OCI-LY1 (cell line): Measurements from ENCODE around the gene BRIP1.

Experiments used
- H2AFZ ChIP-seq: fragments of 200-600 bp; sonication (generic), shearing (Covaris generic); 2 replicates; pipeline ENCODE4 v1.6.0; 2014; ENCODE audit warnings: antibody characterized with exemption, mild to moderate bottlenecking, low read length
- H3F3A ChIP-seq: fragments of 200-600 bp; sonication (generic), shearing (Covaris generic); 2 replicates; pipeline ENCODE4 v1.6.0; 2014; ENCODE audit warnings: mild to moderate bottlenecking, antibody characterized with exemption, low read length, moderate library complexity; ENCODE audit not compliant: insufficient read depth
- H3K27ac ChIP-seq: fragments of 200-600 bp; sonication (generic); 2 replicates; pipeline ENCODE4 v1.5.1; 2014; ENCODE audit warnings: low read length, mixed run types, mild to moderate bottlenecking, low read depth; ENCODE audit not compliant: poor library complexity, severe bottlenecking
- H3K27me3 ChIP-seq: fragments of 200-600 bp; sonication (generic); 2 replicates; pipeline ENCODE4 v1.6.0; 2014; ENCODE audit warnings: antibody characterized with exemption, mild to moderate bottlenecking, low read length, moderate library complexity; ENCODE audit not compliant: insufficient read depth
- H3K36me3 ChIP-seq: fragments of 200-600 bp; sonication (generic); 2 replicates; pipeline ENCODE4 v1.6.1; 2014; ENCODE audit warnings: mild to moderate bottlenecking, antibody characterized with exemption, low read length, moderate library complexity, mixed read lengths; ENCODE audit not compliant: insufficient read depth
- H3K4me1 ChIP-seq: fragments of 200-600 bp; sonication (generic); 2 replicates; pipeline ENCODE4 v1.5.1; 2014; ENCODE audit warnings: mild to moderate bottlenecking, low read length, moderate library complexity; ENCODE audit not compliant: insufficient read depth, severe bottlenecking
- H3K4me2 ChIP-seq: fragments of 200-600 bp; sonication (generic), shearing (Covaris generic); 2 replicates; pipeline ENCODE4 v1.6.1; 2014; ENCODE audit warnings: low read length
- H3K4me3 ChIP-seq: fragments of 200-600 bp; sonication (generic); 2 replicates; pipeline ENCODE4 v1.5.1; 2014; ENCODE audit warnings: low read length, low read depth, mild to moderate bottlenecking, mixed read lengths; ENCODE audit not compliant: poor library complexity, severe bottlenecking
- H3K79me2 ChIP-seq: fragments of 200-600 bp; shearing (Covaris generic); 2 replicates; pipeline ENCODE4 v1.6.1; 2016; ENCODE audit warnings: mixed run types, low read length, mixed read lengths; ENCODE audit not compliant: insufficient read depth
- H3K9ac ChIP-seq: fragments of 200-600 bp; sonication (generic), shearing (Covaris generic); 2 replicates; pipeline ENCODE4 v1.6.1; 2014; ENCODE audit warnings: mild to moderate bottlenecking, low read length, mixed read lengths
- H3K9me2 ChIP-seq: fragments of 200-600 bp; sonication (generic), shearing (Covaris generic); 2 replicates; pipeline ENCODE4 v1.6.1; 2014; ENCODE audit warnings: low read depth, mild to moderate bottlenecking, low read length, mixed read lengths
- H3K9me3 ChIP-seq: fragments of 200-600 bp; shearing (Covaris generic); 2 replicates; pipeline ENCODE4 v1.6.1; 2014; ENCODE audit warnings: low read length, mixed read lengths
- H4K20me1 ChIP-seq: fragments of 200-600 bp; sonication (generic), shearing (Covaris generic); 2 replicates; pipeline ENCODE4 v1.6.0; 2016; ENCODE audit warnings: mild to moderate bottlenecking, low read length; ENCODE audit not compliant: insufficient read depth
- CTCF ChIP-seq: fragments of 200-600 bp; sonication (generic), shearing (Covaris generic); IDR thresholded peaks from 2 replicates; pipeline ENCODE4 v1.5.1; 2017; ENCODE audit warnings: mild to moderate bottlenecking, antibody characterized with exemption, low read length, moderate library complexity, mixed read lengths
- EZH2 ChIP-seq: fragments of 200-600 bp; sonication (generic), shearing (Covaris generic); IDR thresholded peaks from 2 replicates; pipeline ENCODE4 v1.8.0; 2017; ENCODE audit warnings: borderline replicate concordance, mixed run types, mild to moderate bottlenecking, antibody characterized with exemption, low read length, moderate library complexity, mixed read lengths

The BRIP1 gene

GRCh38 chr17:61635913-61636432 is 227.4 kb downstream of the BRIP1 start:
- H2AFZ ChIP-seq, result no peak overlapping the region
- no peaks in the 10 kb centered on the region for H3K9me2 ChIP-seq
- no peak for TF ChIP-seq EZH2
- peak; percentile 86 for TF ChIP-seq CTCF
- H3K4me3 ChIP-seq, result no peak overlapping the region
- no peak overlapping the region for H3K4me2 ChIP-seq
- H3K4me1 ChIP-seq, result no peaks in the 10 kb centered on the region
- no peak overlapping the region for H3K9ac ChIP-seq
- H3F3A ChIP-seq, result no peaks in the 10 kb centered on the region
- H3K36me3 ChIP-seq, result no peaks in the 10 kb centered on the region
- H3K27ac ChIP-seq, result no peak overlapping the region
- H4K20me1 ChIP-seq, result no peaks in the 10 kb centered on the region
- H3K27me3 ChIP-seq, result no peaks in the 10 kb centered on the region
- no peaks in the 10 kb centered on the region for H3K79me2 ChIP-seq
- 0 out of 2 replicates have a peak, but pooled peaks cover 3% of the 10 kb centered on the region for H3K9me3 ChIP-seq

DNA sequence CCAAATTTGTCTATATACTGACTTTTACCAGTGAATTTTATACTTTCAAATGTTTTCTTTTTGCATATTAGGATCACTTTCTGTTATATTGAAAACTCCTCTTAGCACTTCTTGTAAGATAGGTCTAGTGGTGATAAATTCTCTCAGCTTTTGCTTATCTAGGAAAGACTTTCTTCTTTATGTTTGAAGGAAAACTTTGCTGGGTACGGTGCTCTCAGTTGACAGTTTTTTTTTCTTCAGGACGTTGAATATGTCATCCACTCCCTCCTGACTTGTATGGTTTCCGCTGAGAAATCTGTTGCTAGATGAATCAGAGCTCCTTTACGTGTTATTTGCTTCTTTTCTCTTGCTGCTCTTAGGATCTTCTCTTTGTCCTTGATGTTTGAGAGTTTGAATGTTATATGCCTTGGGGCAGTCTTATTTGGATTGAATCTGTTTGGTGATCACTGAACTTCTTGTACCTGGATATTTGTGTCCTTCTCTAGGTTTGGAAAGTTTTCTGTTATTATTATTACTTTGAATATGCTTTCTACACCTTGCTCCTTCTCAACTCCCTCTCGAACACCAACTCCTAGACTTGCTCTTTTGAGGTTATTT is 228.3 kb downstream of the BRIP1 start:
- Histone ChIP-seq H3K9ac (no peak overlapping the region), H3K36me3 (no peaks in the 10 kb centered on the region)

GRCh38 chr17:61634011-61634539 is 229.3 kb downstream of the BRIP1 start:
- no peaks in the 10 kb centered on the region for H4K20me1 ChIP-seq
- no peak overlapping the region for H3K4me3 ChIP-seq
- no peaks in the 10 kb centered on the region for H3F3A ChIP-seq
- H3K4me1 ChIP-seq, result no peaks in the 10 kb centered on the region
- no peak overlapping the region for H3K9ac ChIP-seq
- TF ChIP-seq CTCF, result no peak
- no peak for TF ChIP-seq EZH2
- H2AFZ ChIP-seq, result no peak overlapping the region
- 0 out of 2 replicates have a peak, but pooled peaks cover 3% of the 10 kb centered on the region for H3K9me3 ChIP-seq
- no peaks in the 10 kb centered on the region for H3K9me2 ChIP-seq
- no peaks in the 10 kb centered on the region for H3K79me2 ChIP-seq
- H3K27me3 ChIP-seq, result no peaks in the 10 kb centered on the region
- no peaks in the 10 kb centered on the region for H3K36me3 ChIP-seq
- no peak overlapping the region for H3K27ac ChIP-seq
- no peak overlapping the region for H3K4me2 ChIP-seq

More for the DNA sequence above, 228.3 kb downstream of the BRIP1 start:
- no peak overlapping the region for H2AFZ ChIP-seq
- no peaks in the 10 kb centered on the region for H3K9me2 ChIP-seq
- no peak overlapping the region for H3K27ac ChIP-seq
- H3F3A ChIP-seq, result no peaks in the 10 kb centered on the region
- no peaks in the 10 kb centered on the region for H3K4me1 ChIP-seq
- H3K79me2 ChIP-seq, result no peaks in the 10 kb centered on the region
- H3K4me2 ChIP-seq, result no peak overlapping the region
- no peaks in the 10 kb centered on the region for H4K20me1 ChIP-seq
- TF ChIP-seq CTCF (no peak), EZH2 (no peak)
- no peaks in the 10 kb centered on the region for H3K27me3 ChIP-seq
- H3K4me3 ChIP-seq, result no peak overlapping the region
- 0 out of 2 replicates have a peak, but pooled peaks cover 3% of the 10 kb centered on the region for H3K9me3 ChIP-seq
